ENCODE measurements around the gene PPP1R14D. TPM values are rescaled to one million over a fixed set of nuclear protein-coding genes. Genes with fewer than 3 reads are reported as not detected.

Gene PPP1R14D
- total RNA-seq, 1 experiment from 2014 or later: not detected

- ChIA-PET CTCF (interaction anchor here (1.2 kb wide), 1 partner anchor 122 kb away, joined by 3 read pairs; no protein-coding TSS in a partner anchor), RAD21 (ENCODE audit: low non-redundant PET in 1 of 2, low total read pairs in 2 of 2, uncharacterized antibody in 2 of 2, unreplicated experiment in 2 of 2) (no interaction called here)
Measured at GRCh38 chr15:40769274-40770146, 59.0 kb downstream of the PPP1R14D start, which contains the start of gene C15orf62. TSS of gene C15orf62 (plus strand) at chr15:40769980. CDS start at chr15:40770496, 516 bp downstream.

More at GRCh38 chr15:40769274-40770146, 59.0 kb downstream of the PPP1R14D start, which contains the start of gene C15orf62:
- H2AFZ ChIP-seq (ENCODE audit: low read depth, low read length, poor library complexity, severe bottlenecking): no peak within 1 kb of the TSS
- intact Hi-C loops (cut with micrococcal nuclease): no loop called here
- DNase-seq (ENCODE audit: low read depth, low spot score) (no peak), ATAC-seq (peak; percentile 46)
- H3K79me2 ChIP-seq (ENCODE audit: insufficient read depth, low read length): no peaks in the 10 kb centered on the region
- H3K36me3 ChIP-seq (ENCODE audit: control insufficient read depth in 1 of 2, insufficient read depth in 2 of 2, low read length in 2 of 2): peaks cover 0 to 1% of the 10 kb centered on the region in 2 experiments; a peak in 2 of 4 replicates
- H3K27ac ChIP-seq (ENCODE audit: low read depth, low read length): peak within 1 kb of the TSS; percentile 49
- no peaks in the 10 kb centered on the region for H3K9me2 ChIP-seq (ENCODE audit: insufficient read depth)
- H4K20me1 ChIP-seq (ENCODE audit: insufficient read depth): no peaks in the 10 kb centered on the region
- H3K4me1 ChIP-seq (ENCODE audit: control insufficient read depth in 1 of 2, insufficient read depth in 2 of 2, low read length in 2 of 2): peaks cover 17 to 55% of the 10 kb centered on the region in 2 experiments; a peak in 3 of 4 replicates
- BruUV-seq (replicated peaks): no TSS peak
- no peaks in the 10 kb centered on the region for H3K9me3 ChIP-seq (ENCODE audit: control insufficient read depth in 1 of 2, insufficient read depth in 1 of 2, low read depth in 1 of 2, low read length in 2 of 2)
- H3K4me3 ChIP-seq (replicated peaks in 1 of 2; ENCODE audit: low read depth in 1 of 2, low read length in 2 of 2): no peak within 1 kb of the TSS
- TF ChIP-seq CEBPB (IDR thresholded peaks at IDR 0.05; ENCODE audit: low read depth) (no peak), POLR2A (IDR thresholded peaks at IDR 0.05; ENCODE audit: borderline replicate concordance, extremely low read depth, insufficient read depth, insufficient read length) (no peak), REST (IDR thresholded peaks at IDR 0.05; ENCODE audit: low read depth) (no peak), ZBTB33 (IDR thresholded peaks at IDR 0.05; ENCODE audit: extremely low read depth, insufficient replicate concordance, low read length) (no peak), JUND (IDR thresholded peaks at IDR 0.05) (no peak), SP1 (IDR thresholded peaks at IDR 0.05; ENCODE audit: low read depth) (0 out of 2 replicates have a peak, but pooled peaks have one; percentile 6), ELF1 (IDR thresholded peaks at IDR 0.05; ENCODE audit: borderline replicate concordance, low read depth) (no peak), FOSL1 (IDR thresholded peaks at IDR 0.05; ENCODE audit: low read depth) (peak; percentile 34; the same call in 1 of the 2 replicates), SIN3A (IDR thresholded peaks at IDR 0.05; ENCODE audit: low read depth) (0 out of 2 replicates have a peak, but pooled peaks have one; percentile 15), RAD21 (IDR thresholded peaks at IDR 0.05; ENCODE audit: low read depth) (no peak), SRF (IDR thresholded peaks at IDR 0.05; ENCODE audit: low read depth) (no peak), MAX (IDR thresholded peaks at IDR 0.05) (no peak)
- peak within 1 kb of the TSS; percentile 52 for H3K4me2 ChIP-seq (ENCODE audit: low read length)
- POLR2A ChIA-PET: interaction anchor here (1.6 kb wide), 1 partner anchor 75 kb away, joined by 4 read pairs; the partner anchor contains the start of gene RAD51
- peak within 1 kb of the TSS; percentile 35 for H3K9ac ChIP-seq (ENCODE audit: low read length)
- no peaks in the 10 kb centered on the region for H3K27me3 ChIP-seq (ENCODE audit: insufficient read depth, low read length)

All from HCT116 (cell line).